ENCODE data around the gene EEFSEC.

DNA sequence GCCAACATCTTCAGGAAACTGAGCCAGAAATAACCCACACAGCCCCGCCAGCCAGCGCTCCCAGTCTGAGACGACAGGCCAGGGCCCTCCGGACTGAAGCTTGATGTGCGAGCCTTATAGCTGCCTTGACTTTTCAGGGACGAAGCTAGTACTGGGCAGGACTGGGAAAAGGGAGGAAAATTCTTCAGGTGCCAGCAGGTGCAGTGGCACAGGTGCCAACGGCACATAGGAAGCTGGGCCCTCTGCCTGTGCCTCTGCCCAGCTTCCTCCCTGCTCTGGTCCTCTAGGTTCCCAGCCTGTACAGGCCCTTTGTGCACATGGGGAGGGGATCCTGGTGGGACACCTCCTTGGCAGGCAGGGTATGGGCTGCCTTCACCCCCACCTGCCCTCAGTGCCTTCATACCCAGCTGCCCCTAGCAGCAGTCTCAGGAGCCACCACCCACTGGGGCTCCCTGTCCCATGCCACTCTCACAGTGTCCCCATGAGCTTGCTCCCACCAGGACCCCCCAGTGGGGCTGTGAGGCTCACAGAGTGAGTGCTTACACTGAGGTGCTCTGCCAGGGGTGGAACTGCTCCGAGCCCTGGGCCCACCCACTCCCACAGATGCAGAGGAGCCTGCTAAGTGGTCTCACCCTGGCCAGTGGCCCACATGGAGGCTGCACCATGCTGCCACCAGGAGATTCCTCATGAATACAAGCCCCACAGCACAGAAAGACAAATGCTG lies 252.4 kb downstream of the EEFSEC start:
- TF ChIP-seq, protein P1, sequence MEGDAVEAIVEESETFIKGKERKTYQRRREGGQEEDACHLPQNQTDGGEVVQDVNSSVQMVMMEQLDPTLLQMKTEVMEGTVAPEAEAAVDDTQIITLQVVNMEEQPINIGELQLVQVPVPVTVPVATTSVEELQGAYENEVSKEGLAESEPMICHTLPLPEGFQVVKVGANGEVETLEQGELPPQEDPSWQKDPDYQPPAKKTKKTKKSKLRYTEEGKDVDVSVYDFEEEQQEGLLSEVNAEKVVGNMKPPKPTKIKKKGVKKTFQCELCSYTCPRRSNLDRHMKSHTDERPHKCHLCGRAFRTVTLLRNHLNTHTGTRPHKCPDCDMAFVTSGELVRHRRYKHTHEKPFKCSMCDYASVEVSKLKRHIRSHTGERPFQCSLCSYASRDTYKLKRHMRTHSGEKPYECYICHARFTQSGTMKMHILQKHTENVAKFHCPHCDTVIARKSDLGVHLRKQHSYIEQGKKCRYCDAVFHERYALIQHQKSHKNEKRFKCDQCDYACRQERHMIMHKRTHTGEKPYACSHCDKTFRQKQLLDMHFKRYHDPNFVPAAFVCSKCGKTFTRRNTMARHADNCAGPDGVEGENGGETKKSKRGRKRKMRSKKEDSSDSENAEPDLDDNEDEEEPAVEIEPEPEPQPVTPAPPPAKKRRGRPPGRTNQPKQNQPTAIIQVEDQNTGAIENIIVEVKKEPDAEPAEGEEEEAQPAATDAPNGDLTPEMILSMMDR (IDR thresholded peaks at IDR 0.05): no peak
- TF ChIP-seq POLR2A (IDR thresholded peaks at IDR 0.05): no peak
- TF ChIP-seq POLR2AphosphoS5 (IDR thresholded peaks at IDR 0.05): no peak

Data from breast epithelium (tissue), 3 donors.